ENCODE results near the gene RAP1B.
A peak's percentile ranks its signal among the peaks of the same experiment; 100 is the strongest.
"Not testable (repeated sequence)": the region's sequence is repeated elsewhere in the genome, so short reads cannot be mapped to it uniquely, and the experiment has no call there.

RAP1B gene

GRCh38 chr12:68638171-68638570 is 27.5 kb downstream of the RAP1B start:
- no peak for DNase-seq

- DNase-seq, result no peak
These were observed 28.2 kb downstream of the RAP1B start for GRCh38 chr12:68638721-68639395.

- DNase-seq, result no peak
These were observed 28.7 kb downstream of the RAP1B start for GRCh38 chr12:68639396-68639767.

DNA sequence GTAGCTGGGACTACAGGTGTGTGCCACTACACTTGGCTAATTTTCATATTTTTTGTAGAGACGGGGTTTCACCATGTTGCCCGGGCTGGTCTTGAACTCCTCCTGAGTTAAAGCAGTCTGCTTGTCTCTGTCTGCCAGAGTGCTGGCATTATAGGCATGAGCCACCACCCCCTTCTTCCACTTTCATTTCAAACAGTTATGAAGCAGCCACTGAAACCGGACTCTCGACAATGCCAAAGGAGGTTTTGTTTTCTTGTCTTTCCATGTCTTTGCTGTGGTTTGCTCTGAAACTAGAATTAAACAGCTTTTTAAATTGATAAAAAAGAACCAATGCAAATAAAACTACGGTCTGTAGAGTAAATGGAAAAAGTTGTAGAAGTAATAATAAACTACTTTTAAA is 30.4 kb downstream of the RAP1B start:
- peak; percentile 27 for DNase-seq

- DNase-seq, result no peak
These were observed 35.8 kb downstream of the RAP1B start for GRCh38 chr12:68646484-68646883.

- DNase-seq, result no peak
These were observed 36.8 kb downstream of the RAP1B start for GRCh38 chr12:68647507-68647906.

DNA sequence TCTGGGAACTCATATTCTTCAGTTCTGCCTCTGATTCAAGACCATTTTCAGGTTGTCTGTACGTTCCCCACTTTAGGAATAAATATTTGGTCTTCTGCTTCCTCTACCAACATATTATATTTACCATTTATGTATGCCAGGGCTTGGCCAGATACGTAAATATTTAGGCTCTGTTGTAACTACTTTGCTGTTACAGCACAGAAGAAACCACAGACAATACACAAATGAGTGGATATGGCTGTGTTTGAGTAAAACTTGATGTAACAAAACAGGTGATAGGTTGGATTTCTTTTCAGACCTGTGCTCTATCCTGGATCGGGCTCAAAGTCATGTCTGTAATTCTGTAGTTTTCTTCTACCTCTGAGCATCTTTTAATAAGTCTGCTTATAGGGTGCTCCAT is 37.5 kb downstream of the RAP1B start:
- DNase-seq, result no peak

GRCh38 chr12:68665016-68665569 is 54.4 kb downstream of the RAP1B start:
- no peak for DNase-seq

DNA sequence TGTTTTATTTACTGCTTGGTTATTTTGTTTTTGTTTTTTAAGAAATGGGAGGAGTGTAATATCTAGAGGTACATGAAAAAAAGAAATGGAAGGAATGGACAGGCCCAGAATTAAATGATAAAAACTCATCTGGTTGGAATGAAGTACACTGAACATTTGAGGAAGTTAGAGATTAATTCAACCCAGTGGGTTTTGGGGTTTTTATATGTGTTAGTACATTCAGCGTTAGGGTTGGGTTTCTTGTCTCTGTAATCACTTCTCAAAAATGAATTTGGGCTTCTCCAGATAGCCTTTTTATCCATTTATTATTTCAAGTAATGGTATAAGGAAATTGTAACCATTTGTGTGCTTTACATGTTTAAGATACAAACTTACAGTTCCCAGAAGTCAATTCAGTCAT is 56.6 kb downstream of the RAP1B start:
- DNase-seq, result no peak

DNA sequence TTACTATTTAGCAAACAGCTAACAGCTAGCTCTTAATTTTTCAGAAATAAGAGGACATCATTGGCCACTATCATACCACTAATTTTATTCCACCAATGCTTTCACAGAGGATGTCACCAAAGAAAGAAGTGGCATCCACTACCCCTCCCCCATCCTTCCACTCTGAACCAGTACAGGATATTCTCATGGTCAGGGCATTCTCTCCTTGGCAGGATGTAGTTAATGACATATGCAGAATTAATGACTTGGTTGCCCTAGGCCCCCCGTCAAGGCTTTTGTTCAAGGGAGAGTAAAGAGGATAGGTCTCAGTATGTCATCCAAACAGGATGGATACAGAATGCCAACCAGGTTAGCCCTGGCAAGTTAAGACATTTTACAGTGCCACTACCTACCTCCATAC is 57.2 kb downstream of the RAP1B start:
- DNase-seq, result no peak

- no peak for DNase-seq
These were observed 60.5 kb downstream of the RAP1B start for GRCh38 chr12:68671179-68671578.

DNA sequence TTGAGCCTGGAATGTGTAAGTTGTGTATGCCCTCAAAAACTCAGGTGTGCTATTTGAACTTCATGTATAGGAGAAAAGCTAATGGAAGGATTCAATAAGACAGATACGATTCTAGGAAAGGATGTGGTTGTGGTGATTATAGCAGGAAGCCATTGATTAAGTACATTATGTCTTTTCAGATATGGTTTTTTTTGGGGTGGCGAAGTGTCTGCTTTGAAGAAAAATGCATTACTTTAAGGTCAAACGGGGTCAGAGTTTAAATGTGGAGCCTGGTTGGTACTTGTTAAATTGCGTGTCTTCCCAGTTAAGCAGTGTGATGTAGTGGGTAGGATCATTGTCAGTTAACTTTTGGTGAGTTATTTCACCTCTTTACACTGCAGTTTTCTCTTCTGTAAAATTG is 63.1 kb downstream of the RAP1B start:
- DNase-seq, result no peak

DNA sequence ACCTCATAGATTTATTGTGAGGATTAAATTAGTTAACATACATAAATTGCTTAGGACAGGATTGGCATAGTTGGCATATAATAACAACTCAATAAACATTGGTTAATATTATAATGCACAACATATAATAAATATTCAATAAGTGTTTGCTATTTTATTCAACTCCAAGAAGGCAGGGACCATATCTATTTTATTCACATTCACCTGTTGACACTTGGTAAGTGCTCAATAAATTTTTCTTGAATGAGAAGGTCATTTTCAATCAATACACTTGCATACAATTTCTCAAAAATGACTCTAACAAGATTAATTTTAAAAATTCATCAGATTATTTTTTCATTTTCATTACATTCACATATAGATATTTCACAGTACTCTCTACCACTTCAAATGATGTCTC is 63.7 kb downstream of the RAP1B start:
- no peak for DNase-seq

DNA sequence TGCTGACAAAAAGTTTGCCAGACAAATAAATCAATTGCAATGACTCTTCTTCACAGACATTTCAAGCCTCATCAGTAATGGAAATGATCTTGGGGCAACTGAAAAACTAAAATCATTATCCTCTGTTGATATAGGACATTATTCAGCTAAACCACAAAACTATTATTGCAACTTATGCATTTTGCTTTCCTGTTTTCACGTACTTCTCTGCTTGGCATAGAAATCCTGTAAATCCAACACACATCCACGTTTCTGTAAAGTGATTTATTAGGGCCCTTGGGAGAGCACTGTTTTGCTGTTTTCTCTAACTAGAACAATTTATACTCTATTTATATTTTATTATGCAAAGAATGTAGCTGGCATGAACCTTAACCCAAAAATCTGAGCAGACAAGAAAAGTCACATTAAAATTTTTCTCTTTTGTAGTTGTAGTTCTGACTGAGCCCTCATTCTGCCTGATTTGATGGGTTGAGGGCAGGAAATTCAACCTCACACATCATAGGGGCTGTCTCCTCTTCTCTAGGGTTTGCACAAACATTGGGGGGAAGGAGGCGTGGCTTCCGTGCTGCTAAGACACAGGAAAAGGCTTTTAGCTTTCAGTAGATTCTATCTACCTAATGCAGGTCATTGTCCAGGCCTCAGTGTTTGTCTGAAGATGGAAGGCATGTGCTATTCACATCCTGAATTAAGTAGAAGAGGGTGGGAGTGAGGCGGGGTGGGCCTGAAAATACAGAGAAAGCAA is 64.6 kb downstream of the RAP1B start:
- DNase-seq, result peak; percentile 37

- DNase-seq, result not testable (repeated sequence)
These were observed 66.2 kb downstream of the RAP1B start for GRCh38 chr12:68676854-68677253.

GRCh38 chr12:68686262-68686594 is 75.5 kb downstream of the RAP1B start:
- DNase-seq, result no peak

GRCh38 chr12:68686595-68687521 is 76.2 kb downstream of the RAP1B start, which contains the start of gene NUP107:
TSS of gene NUP107 (plus strand) at chr12:68686978. CDS start at chr12:68687066, 88 bp downstream.
- peak; percentile 97 for DNase-seq

DNA sequence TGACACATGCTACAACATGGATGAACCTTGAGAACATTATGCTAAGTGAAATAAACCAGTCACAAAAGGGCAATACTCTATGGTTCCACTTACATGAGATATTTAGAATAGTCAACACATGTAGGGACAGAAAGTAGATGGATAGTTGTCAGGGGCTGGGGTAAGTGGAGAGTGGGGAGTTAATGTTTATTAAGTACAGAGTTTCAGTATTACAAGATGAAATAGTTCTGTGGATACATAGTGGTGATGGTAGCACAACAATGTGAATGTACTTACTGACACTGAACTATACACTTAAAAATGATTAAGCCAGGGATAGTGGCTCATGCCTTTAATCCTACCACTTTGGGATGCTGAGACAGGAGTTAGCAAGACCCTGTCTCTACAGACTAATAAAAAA is 84.8 kb downstream of the RAP1B start:
- no peak for DNase-seq

DNA sequence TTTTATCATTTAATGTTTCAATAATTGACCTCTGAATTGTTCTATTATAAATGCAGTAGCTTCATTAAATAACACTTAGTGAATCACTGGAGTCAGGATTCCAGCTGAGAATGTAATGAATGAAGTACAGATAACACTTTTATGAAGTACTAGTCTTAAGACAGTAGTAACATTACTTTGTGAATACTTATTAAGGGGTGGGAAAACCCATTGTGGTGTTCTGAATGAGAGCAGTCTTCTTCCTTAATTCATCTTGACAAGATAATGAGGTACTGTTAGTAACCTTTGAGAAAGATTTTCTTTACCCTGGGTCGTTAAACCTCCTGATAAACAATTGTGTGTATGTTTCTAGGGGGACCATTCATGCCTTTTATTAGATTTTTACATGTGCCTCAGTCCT is 88.8 kb downstream of the RAP1B start:
- no peak for DNase-seq
